Amygdala (tissue), 56 donors: ENCODE measurements around the gene STPG1.

ENCODE experiments used
- DNase-seq, 56 donors: peaks; one replicate each; lab custom pipeline; 2025; lab: John Stamatoyannopoulos, UW

The STPG1 gene

DNA sequence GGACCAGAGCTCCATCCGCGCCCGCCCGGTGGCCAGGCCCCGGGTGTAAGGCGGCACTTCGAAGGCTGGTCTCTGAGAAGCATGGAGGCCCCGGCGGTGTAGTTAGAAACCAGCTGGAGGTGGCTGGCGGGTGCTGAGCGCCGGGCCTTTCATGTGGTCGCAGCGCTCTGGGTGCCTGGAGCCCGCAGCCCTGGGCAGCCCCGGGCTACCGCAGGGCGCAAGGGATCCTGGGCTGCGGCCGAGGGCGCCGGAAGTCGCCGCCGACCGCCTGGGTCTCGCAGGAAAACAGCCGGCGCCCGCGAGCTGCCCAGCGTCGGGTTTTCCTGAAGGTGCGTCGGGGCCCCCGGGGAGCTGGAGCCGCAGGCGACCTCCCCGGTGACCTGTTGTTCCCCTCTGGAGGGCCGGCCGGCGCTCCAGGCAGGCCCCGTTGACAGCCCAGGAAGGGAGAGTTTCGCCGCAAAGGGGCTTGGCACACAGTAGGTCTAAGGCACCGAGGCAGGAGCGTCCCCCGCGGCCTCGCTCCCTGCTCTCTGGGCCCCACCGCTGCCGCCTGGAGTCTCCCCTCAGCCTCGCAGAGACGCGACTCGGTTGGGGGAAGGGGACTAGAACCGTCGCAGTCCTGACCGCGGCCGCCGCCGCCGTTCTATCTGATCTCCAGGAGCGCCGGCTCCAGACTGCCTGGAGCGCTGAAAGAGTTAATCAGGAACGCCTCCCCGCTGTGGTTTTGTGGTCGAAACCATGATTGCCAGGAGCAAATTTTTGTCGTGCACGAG, 91.7 kb downstream of the STPG1 start:
- DNase-seq = peak in 7 of 56 donors; percentile 1 to 33 (median 22)

DNA sequence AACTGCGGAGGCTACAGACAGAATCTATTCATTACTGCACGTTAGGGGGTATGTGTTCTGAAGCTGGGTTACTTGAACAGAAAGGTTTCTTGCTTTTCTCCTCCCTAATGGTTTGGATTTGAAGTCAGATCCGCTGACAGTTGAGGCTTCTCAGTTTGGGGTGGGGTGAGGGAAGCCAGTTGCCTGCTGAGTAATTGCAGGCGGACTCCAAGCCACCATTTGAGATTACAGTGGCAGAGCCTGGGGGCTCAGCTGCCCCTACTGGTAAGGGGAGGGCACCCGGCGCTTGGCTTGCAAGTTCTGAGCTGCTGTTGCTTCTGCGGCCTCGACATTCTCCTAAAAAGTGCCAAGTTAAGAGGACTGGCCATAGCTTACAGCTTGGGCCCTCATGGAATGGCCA, 92.5 kb downstream of the STPG1 start:
- DNase-seq = no peak

DNA sequence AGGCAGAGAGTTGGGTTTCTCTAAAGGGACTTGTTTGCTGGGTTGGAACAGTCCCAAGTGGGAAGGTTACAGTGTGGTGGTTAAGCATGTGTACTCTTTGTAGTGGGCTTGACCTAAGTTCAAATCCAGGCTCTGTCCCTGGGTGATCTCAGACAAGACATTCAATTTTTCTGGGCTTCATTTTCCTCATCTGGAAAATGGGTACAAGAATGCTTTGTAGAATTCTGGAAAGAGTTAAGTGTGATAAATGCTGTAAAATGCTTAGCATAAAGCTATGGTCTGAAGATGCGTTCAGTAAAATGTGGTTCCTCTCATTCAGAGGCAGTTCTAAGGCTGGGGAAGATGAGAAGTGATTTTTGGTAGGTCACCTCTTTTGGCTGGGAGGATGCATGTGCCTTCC, 93.6 kb downstream of the STPG1 start:
- DNase-seq = no peak

DNA sequence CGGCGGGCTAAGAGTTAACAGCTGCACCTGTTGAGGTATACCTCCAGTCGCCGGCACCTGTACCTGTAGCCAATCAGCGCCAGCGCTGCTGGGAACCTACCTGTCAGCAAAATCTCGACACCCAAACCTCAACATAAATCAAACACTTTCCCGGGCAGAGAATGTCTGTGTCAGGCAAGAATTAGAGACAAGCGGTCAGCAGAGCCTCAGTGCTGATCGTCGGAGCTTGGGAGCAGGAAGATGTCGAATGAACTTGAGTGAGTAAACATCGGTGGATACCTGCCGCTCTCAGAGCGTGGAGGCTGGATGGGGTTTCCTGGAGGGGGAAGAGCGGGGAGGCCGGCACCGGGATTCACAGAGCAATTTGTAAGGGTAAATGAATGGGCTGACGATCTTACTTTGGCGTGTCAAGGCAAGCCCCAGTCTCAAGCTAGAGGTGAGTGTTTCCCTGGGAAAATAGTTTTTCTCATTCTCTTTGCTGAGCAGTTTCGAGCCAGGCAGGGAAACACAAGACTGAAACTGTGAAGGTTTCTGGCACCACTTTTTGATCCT, 94.2 kb downstream of the STPG1 start, which contains the start of gene GRHL3:
TSS of gene GRHL3 (plus strand) at position 46 of the 552 bp plus-strand sequence. CDS start at position 241, 195 bp downstream.
- DNase-seq = no peak

DNA sequence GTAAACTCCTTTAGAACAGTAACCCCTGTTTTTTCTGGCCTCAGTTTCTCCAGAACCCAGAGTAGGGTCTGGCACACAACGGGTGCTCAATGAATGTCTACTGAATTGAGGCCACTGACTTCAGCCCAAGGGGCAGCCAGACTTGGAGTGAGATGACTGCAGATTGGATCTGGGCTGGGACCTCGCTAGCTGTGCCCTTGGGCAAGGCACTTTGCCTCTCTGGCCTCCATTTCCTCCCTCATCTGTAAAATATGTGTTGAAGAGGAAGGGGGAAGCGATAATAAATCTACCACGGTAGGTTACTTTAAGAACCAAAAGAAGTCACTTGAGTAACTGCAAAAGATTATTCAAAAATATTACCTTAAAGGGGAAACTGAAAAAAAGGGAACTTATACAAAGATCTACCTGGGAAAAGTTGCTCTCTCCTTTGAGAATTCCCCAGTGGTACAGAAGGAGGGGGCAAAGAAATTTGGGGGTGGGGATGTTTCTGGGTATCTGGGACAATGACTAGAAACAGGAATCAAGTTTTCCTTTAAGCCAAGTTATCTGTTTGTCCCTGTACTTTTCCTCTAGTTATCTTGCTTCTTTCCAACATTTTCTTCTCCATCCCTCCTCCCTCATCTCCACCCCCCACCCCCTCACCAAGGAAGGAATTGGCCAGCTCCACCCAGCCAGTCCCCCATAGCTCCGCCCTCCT, 94.8 kb downstream of the STPG1 start:
- DNase-seq = peak in 1 of 56 donors; percentile 9

DNA sequence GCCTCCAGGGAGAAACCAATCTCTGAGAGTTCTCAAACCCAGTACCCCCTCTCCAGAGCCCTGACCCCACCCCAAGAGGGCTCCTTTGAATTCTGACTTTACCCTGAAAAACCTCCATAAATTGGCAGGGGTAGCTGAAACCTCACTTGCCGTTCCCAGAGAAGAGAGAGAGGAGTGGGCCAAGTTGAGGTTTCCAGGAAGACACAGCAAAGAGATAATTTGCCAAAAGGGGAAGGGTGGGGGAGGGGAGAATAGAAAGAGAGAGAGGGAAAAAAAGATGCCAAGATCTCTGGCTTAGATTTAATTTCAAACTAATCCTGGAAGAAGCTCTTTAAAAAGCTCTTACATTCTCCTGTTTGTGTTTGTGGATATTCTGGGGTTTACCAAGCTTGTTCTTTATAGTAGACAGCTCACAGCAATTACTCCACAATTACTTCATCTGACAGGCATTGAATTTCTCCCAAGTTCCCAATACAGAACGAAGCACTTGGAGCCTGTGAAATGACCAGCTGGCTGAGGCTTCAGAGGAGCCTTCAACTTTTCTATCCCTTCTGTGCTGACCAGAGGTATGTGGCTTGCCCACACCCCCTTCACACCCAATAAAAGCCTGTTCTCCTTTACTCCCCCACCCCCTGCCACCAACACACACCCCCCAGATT, 95.5 kb downstream of the STPG1 start:
- DNase-seq = peak in 2 of 56 donors; percentile 20 to 31

DNA sequence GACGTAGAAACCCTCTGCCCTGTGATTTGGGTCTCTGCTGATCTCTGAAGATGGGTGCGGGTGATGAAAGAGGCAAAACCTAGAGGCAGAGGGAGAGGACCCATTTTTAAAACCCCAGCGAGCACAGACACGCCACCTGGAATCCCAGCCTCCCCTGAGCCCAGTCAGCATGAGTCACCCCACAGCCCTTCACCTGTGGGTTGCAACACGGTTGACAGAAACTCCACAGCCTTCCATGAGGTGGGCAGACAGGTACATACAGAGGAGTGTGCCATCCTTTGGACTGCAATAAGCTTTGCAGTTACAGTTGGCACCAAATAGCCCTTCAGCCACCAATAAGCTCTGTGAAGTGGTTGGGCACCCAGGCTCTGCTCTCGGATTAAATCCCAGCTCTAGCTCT, 96.5 kb downstream of the STPG1 start:
- no peak for DNase-seq

DNA sequence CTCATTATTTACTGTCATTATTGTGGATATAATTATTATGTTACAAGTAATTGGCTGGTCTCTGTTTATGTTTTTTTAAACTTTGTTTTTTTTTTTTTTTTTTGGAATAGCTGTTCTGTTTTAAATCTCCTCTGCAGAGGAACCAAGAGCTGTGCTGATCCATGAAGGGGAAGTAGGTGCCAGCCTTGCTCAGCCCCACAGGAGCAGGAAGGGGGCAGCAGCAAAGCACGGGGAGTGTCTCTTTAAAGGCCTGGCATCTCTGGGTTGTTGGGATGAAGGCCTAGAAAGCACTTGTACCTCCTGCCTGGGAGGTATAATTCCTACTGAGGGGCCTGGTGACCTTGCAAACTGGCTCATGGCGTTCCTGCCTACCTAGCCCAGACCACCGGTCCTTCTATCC, 96.9 kb downstream of the STPG1 start:
- DNase-seq = peak in 6 of 56 donors; percentile 6 to 19 (median 10)

DNA sequence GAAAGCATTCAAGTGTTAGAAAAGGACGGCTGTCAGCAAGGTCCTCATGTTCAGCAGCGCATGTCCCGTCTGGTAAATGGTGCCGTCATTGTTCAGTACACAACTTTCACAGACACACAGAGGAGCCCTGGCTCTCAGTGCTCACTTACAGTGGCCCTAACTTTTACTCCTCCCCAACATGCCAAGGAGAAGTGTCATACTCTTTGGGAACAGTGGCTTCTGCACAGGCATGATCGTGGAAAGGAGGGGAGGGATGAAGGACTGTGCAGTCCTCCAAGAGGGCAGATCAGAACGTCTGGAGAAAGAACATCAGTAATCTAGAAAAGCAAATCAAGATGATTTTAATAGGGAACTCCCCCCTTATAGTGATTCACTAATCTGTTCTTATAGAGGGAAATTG, 98.2 kb downstream of the STPG1 start:
- DNase-seq = no peak

DNA sequence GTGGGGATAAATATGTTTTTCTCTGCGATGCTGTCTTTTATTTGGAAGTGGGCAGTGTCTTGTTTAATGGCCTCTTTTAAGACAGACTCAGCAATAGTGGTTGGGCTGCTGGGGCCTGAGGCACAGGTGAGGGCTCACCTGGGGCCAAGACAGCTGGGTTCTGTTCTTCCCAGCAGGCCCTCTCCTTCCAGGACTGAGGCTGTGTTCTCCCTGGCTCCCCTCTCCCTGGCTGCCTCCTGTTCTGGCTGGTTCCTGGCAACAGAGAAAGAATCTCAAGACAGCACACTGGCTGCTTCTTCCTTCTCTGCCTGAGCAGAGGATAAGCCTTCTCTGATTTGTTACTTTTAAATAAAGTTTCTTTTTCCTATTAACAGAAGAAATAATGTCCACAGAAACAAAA, 101.8 kb downstream of the STPG1 start:
- DNase-seq = no peak

DNA sequence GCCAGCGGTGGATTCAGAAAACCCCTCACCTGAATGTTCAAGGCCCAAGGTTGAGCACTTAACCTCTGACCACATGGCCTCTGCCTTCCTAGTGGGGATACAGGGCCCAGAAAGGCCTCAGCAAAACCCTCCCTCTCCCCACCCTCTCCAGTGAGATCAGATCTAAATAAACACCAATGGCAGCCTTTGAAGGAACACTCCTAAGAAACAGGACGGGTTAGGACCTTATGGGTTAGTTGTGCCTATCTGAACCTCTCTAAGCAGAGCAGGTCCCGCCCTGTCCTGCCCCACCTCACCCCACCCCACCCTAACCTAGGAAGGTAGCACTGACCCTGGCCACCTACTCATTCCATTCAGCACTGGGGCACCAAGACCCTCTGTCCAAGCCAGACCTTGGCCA, 102.3 kb downstream of the STPG1 start:
- DNase-seq = no peak

DNA sequence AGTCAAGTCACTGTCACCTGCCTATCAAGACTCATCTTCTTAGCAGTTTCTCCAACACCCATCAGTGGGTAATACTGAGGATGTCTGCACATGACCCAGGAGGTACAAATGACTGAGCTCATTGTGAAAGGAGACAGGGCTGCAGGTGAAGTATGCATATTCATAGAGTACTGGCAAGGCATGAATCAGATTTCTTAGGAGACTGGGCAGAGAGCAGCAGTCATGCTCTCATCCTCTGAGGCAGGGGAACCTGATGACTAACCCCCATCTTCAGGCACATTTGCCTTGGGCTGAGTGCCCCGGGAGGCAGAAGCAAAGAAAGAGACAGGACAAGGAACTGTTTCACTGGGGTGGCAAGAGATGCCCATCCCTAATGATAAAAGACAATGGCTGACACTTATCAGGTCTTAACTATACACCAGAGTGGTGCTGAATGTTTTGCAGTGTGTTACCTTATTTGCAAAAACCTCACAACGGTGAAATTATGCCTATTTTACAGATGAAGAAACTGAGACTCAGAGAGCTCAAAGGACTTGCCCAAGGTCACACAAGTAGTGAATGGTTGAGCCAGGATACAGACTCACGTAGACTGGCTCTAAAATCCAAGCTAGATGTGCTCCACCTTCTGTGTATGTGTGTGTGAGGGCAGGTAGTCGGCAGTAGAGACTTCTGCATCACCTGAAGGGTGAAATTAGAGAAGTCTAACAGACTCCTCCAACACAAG, 103.7 kb downstream of the STPG1 start:
- no peak for DNase-seq

DNA sequence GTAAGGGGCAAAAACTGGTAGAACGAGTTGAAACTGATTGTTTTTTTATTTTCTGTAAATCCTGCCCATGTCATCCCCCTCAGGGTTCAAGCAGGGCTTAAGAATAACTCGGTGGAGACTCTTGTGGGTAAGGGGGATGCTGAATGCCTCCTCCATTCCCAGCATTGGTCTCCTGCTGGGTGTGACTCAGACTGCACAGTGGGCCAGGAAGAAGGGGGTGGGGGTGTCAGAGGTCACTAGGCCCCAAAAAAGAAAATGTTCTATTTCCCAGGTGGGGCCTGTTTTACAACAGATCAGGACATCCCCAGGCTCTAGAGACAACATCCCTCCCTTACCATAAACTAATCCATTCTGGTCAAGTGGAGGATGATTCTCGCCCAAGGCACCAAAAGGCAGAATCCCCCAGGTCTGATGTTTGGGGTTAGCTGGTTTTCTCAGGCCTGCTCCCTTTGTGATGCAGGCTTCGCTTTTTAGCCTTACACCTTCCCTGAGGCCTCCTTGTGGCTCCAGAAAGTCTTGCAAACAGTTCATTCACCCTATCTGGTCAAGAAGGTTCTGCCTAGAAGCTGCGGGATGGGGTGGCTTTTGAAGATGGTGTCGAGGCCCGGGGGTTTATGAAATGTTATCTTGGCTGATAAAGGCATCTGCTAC, 105.1 kb downstream of the STPG1 start:
- no peak for DNase-seq
